GM06990 (cell line): ENCODE data around the gene TTC27.

ENCODE experiments used
- DNase-seq: peaks from one replicate; pipeline ENCODE4 v3.0.0-alpha.2; 2011; ENCODE audit not compliant: insufficient read length; ENCODE audit errors: extremely low read depth
- H3K27me3 ChIP-seq: replicated peaks from 2 replicates; pipeline ENCODE4 v1.6.0; 2011; ENCODE audit warnings: low read length; ENCODE audit not compliant: control insufficient read depth, insufficient read depth
- H3K36me3 ChIP-seq: 2 replicates; pipeline ENCODE4 v1.5.1; 2011; ENCODE audit warnings: low read length; ENCODE audit not compliant: control insufficient read depth, insufficient read depth
- H3K4me3 ChIP-seq: replicated peaks from 2 replicates; pipeline ENCODE4 v1.5.1; 2011; ENCODE audit warnings: low read depth, mild to moderate bottlenecking, control low read depth, low read length
- TF ChIP-seq, protein P1 (sequence below): IDR thresholded peaks from 2 replicates; pipeline ENCODE4 v1.5.1; 2011; ENCODE audit warnings: low read length, control low read depth, mild to moderate bottlenecking, inconsistent platforms; ENCODE audit not compliant: insufficient read depth, poor library complexity, severe bottlenecking

TTC27 gene

DNA sequence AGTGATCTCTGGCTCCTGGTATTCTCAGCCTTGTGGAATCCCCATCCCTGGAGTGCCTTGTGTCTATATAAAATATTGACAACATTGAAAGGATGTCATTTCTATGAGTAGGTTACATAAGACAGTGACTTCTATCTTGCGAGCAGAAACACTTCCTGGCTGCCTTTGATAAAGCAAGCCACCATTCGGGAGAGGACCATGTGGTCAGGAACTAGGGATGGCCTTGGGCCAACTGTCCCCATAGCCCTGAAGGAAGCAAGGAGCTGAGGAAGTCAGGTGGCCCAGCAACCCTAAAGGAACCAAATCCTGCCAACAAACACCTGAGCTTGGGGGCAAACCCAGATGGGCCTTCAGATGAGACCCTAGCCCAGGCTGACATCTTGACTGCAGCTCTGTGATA is 205.9 kb downstream of the TTC27 start:
- DNase-seq: no peak
- Histone ChIP-seq H3K4me3 (no peak overlapping the region), H3K27me3 (no peaks in the 10 kb centered on the region), H3K36me3 (no peaks in the 10 kb centered on the region)
- TF ChIP-seq, protein P1, sequence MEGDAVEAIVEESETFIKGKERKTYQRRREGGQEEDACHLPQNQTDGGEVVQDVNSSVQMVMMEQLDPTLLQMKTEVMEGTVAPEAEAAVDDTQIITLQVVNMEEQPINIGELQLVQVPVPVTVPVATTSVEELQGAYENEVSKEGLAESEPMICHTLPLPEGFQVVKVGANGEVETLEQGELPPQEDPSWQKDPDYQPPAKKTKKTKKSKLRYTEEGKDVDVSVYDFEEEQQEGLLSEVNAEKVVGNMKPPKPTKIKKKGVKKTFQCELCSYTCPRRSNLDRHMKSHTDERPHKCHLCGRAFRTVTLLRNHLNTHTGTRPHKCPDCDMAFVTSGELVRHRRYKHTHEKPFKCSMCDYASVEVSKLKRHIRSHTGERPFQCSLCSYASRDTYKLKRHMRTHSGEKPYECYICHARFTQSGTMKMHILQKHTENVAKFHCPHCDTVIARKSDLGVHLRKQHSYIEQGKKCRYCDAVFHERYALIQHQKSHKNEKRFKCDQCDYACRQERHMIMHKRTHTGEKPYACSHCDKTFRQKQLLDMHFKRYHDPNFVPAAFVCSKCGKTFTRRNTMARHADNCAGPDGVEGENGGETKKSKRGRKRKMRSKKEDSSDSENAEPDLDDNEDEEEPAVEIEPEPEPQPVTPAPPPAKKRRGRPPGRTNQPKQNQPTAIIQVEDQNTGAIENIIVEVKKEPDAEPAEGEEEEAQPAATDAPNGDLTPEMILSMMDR: no peak

DNA sequence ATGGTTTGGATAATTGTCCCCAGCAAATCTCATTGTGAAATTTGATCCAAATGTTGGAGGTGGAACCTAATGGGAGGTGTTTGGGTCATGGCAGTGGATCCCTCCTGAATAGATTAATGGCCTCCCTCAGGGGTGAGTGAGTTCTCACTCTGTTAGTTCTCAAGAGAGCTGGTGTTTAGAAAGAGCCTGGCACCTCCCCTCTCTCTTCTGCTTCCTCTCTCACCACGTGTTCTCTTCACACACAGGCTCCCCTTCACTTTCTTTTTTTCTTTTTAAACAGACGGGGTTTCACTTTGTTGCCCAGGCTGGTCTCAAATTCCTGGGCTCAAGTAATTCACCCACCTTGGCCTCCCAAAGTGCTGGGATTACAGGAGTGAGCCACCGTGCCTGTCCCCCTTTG is 207.3 kb downstream of the TTC27 start:
- no peak for DNase-seq
- no peaks in the 10 kb centered on the region for H3K36me3 ChIP-seq
- H3K4me3 ChIP-seq: no peak overlapping the region
- TF ChIP-seq, protein P1: no peak
- no peaks in the 10 kb centered on the region for H3K27me3 ChIP-seq

DNA sequence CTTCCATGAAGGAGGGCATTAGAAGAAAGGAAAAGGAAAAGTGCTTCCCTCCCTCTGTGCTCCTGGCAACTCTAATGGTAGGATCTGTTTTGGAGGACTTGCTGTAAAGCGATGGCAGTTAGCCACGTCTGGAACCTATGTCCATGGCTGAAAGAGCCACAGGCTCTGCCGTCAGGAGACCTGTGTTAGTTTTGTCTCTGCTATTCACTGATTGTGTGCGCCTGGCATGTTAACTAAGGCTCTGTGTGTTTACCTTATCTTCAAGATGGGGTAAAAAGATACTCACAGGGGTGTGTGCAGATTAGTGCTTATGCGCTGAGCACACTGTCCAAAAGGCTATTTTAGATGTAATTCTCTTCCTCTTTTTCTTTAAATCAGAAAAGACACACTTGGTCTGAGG is 209.1 kb downstream of the TTC27 start:
- TF ChIP-seq, protein P1: no peak
- Histone ChIP-seq H3K4me3 (no peak overlapping the region), H3K36me3 (no peaks in the 10 kb centered on the region), H3K27me3 (no peaks in the 10 kb centered on the region)
- DNase-seq: no peak

DNA sequence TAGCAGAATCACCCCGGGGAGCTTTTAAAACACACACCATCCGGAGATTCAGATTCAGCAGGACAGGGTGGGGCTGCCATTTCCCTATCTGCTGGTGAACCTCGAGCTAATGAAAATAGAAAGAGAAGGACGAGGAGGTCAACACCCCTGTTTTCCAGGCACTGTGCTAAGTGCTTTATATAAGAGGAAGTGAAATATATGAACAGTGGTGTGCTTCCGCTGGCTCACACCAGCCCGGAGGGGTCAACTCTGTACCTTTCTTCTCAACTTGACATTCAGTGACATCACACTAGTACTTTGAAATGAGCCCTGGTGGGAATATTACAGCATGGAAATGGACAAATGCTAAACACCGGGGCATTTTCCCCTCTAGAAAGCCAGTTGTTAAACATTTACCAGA is 210.6 kb downstream of the TTC27 start:
- Histone ChIP-seq H3K36me3 (no peaks in the 10 kb centered on the region), H3K27me3 (no peaks in the 10 kb centered on the region), H3K4me3 (no peak overlapping the region)
- TF ChIP-seq, protein P1: no peak
- DNase-seq: no peak

DNA sequence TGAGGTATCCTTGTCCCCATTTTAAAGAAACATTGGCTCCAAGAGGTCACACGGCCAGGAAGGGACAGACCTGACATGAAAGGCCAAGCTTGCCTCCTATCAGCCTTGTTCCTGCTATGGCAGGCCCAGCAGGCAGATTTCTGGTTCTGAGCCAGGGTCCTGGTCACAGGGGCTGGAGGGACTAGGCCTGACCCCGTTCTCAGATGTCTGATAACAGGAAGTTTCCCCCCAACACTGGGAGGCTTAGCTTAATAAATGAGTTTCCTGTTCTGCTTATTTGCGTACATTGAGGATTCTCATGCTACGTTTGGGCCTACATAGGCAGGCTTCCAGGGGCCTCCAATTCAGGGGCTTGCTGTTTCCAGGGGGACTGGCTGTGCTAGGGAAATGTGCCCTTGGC is 211.1 kb downstream of the TTC27 start:
- DNase-seq: no peak
- TF ChIP-seq, protein P1: no peak
- no peaks in the 10 kb centered on the region for H3K36me3 ChIP-seq
- H3K4me3 ChIP-seq: no peak overlapping the region
- no peaks in the 10 kb centered on the region for H3K27me3 ChIP-seq

DNA sequence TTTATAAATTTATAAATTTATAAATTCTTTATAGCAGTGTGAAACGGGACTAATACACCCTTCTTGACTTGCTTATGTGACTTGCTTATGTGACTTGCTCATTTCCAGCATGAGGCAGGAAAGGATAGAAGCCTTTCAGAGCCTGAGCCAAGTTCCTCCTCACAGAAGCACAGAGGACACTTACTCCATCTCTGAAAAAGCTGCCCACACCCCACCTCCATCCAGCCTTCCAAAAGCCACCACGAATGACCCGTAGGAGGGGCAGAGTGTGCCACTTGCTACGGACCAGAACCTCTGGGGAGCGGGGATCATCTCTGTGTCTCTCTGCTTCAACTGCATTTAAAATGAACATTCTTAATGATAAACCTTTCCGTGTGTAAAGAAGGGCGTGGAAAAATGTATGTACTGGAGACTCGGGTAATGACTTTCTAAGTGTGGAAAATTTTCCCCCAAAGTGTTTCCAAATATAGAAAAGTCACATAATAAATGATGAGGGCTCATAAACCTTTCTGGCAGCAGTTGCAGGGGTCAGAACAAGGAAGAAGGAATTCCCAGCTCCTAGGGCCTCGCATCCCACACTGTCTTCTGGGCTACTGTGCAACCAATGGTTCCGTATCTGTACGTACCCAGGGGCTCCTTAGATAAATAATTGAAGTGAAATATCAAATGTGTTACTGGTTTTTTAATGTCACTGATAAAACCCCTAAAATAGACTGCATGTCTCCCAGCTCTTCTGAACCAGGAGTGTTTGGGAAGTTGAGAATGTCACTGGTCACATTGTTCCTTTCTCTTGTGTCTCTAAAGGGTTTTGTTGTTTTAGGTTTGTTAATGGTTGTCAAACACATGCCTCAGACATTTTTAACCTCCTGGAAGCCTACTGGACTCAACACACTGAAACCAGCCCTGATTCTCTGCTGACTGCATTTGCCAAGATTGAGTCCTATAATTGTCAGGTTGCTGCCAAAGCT is 214.4 kb downstream of the TTC27 start:
- no peaks in the 10 kb centered on the region for H3K36me3 ChIP-seq
- DNase-seq: no peak
- no peak overlapping the region for H3K4me3 ChIP-seq
- H3K27me3 ChIP-seq: no peaks in the 10 kb centered on the region
- TF ChIP-seq, protein P1: no peak
